NAMALWA (cell line): ENCODE data around the gene CBLC.

Experiments used
- DNase-seq: peaks from one replicate; pipeline ENCODE4 v3.0.0-alpha.2; 2015; ENCODE audit warnings: low spot score

CBLC gene, protein sequence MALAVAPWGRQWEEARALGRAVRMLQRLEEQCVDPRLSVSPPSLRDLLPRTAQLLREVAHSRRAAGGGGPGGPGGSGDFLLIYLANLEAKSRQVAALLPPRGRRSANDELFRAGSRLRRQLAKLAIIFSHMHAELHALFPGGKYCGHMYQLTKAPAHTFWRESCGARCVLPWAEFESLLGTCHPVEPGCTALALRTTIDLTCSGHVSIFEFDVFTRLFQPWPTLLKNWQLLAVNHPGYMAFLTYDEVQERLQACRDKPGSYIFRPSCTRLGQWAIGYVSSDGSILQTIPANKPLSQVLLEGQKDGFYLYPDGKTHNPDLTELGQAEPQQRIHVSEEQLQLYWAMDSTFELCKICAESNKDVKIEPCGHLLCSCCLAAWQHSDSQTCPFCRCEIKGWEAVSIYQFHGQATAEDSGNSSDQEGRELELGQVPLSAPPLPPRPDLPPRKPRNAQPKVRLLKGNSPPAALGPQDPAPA

DNA sequence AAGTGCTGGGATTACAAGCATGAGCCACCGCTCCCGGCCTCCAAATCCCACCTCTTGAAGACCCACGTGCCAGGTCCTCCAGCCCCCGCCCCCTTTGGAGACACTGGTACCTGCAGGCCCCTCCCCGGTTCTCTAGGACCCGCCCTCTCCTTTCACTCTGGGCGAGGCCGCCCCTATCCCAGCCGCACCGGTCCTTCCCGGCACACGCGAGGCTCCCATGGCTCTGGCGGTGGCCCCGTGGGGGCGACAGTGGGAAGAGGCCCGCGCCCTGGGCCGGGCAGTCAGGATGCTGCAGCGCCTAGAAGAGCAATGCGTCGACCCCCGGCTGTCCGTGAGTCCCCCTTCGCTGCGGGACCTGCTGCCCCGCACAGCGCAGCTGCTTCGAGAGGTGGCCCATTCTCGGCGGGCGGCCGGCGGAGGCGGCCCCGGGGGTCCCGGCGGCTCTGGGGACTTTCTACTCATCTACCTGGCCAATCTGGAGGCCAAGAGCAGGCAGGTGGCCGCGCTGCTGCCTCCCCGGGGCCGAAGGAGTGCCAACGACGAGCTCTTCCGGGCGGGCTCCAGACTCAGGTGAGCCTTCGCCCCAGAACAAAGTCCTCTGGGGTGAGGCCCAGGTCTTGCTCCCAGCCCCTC lies at the start of gene CBLC:
Gene CBLC, plus strand, starts transcription at position 176 of the 633 bp plus-strand sequence. Its CDS starts 42 bp downstream, at position 218.
- DNase-seq, result no peak

GRCh38 chr19:44728178-44728577 lies 49.5 kb upstream of the CBLC start:
- no peak for DNase-seq

GRCh38 chr19:44729516-44730033 lies 48.1 kb upstream of the CBLC start:
- no peak for DNase-seq

- DNase-seq, result no peak
Measured at GRCh38 chr19:44731081-44731480, 46.6 kb upstream of the CBLC start.

- no peak for DNase-seq
Measured at GRCh38 chr19:44731622-44732021, 46.1 kb upstream of the CBLC start.

DNA sequence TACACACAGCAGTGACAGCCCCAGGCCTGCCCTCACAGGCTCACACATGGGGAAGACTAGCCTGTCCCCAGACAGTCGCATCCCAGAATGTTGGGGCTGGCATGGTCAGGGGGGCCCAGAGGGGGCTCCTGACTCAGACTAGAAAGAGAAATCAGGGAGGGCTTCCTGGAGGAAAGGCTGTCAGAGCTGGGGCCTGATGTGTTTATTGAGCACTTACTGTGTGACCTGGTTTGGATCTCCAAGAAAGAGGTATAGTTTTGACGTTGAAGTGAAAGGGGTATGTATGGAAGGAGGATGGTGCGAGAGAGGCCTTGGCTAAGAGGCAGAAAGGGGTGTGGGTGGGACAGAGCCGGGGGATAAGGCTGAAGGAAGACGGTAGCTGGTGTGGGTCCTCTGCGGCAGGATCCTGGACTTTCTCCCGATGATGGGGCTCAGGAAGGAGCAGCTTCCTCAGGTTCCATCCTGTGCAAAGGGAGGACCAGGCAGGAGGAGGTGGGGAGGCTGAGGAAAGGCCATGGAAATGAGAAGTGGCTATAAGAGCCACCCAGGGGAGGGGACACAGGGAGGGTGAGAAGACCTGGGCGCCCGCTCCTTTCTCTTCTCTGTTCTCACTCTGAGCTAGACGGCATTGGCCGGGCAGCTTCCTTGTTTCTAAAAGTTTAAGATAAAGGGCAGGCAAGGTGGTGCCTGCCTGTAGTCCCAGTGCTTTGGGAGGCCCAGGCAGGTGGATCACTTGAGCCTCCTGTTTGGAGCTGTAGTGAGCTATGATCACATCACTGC lies 45.3 kb upstream of the CBLC start:
- DNase-seq, result no peak

- no peak for DNase-seq
Measured at GRCh38 chr19:44734357-44734756, 43.3 kb upstream of the CBLC start.

DNA sequence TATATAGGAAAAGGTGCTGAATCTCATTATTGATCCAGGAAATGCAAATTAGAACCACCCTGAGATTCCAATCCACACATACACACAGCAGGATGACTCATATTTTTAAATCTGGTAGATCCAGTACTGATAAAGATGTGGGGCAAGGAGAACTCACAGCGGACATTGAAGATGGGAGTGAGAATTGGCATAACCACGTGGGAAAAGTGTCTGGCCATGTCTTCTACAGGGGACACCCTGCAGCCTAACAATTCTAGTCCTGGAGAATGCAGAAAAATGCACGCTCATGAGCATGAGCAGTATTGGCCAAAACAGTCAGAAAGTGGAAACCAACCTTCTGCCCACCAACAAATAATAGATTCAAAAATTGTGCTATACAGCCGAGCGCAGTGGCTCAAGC lies 42.7 kb upstream of the CBLC start:
- no peak for DNase-seq

DNA sequence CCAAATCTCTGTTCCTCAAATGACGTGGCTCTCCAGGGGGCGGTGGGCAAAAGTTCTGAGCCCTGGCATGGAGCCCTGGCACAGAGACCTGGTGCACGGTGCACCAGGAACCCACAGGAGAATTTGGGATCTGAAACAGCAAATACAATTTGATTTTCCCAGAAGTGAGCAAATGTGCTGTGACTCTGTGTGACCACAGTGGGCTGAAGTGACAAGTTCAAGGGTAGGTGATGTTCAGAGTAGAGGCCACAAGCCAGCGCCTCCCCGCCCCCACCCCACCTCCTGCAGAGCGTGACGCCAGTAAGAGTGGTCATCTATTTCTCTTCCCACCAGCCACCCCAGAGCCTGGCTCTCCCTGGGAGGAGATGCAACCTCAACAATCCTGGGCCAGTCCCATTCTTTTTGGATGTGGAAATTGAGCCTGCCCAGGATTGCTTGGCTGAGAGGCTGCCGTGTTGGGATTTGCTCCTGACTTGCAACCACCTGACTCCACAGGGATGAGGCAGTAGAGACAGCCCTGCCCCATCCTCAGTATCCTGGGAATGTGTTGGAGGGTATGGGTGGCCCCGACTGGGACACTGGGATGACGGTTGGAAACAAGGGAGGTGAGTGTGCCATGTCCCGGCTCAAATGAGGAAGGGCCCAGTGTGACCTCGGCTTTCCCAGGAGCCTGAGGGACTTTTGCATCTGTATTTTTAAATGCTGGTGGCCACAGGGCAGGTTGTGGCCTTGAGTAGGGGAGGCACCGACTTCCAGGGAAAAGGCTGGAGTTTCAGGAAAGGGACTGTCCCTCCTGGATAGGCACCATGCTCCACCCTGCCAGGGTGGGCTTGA lies 40.2 kb upstream of the CBLC start:
- no peak for DNase-seq

DNA sequence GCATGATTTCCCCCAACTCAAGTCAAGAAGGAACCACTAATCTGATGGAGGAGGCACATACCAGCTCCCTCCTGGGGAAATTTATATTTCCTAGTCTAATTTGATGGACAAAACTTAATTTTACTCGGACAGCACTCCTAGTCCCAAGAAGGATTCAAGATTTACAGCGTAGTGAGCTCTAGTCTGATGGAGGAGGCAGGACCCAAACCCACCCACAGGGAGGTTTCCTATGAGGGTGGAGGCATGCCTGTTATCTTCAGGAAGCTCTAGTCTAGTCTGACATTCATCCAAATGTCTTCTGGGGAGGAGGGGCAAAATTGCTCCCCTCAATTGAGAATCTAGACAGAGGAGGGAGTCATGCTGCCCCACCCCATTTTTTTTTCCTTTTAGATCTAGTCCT lies 39.6 kb upstream of the CBLC start:
- DNase-seq, result no peak

DNA sequence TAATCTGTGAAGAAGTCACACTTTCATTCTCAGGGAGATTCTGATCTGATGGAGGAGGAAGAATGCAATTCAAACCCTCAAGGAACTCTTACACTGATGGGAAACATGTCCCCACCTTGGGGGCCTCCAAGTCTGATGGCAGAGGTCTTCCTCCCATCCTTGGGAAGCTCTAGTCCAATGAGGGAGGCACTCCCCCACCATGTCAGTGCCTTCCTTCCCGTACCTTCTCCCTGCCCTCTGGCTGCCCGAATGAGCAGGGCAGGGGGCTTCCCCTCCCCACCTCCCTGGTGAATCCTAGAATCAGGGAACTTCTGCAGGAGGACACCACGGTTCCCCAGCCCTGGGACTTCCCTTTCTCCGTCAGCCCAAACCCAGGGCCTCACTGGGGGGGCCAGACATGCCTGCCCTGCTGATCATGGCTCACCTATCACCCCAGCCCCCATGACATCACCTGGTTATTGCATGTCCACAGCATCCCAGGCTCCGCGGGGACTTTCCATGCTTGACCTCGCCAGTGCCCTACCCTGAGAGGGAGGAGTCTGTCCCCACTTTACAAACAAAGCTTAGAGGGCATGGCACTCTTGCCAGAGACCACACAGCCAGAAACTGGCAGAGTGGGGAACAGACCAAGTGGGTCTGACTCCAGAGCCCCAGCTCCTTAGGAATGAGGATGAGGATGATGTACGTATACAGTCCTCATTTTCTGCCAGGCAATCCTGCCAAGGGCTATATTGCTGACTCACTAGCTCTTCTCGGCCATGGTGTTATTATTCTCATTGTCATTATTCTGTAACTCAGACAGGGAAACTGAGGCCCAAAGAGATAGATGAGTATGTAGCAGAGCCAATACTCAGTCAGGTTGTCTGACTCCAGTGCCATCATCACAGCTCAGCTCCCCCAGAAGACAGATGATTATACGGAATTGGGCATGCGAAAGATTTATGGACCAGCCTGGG lies 38.8 kb upstream of the CBLC start:
- DNase-seq, result no peak

- peak; percentile 61 for DNase-seq
Measured at GRCh38 chr19:44740351-44740824, 37.3 kb upstream of the CBLC start.

DNA sequence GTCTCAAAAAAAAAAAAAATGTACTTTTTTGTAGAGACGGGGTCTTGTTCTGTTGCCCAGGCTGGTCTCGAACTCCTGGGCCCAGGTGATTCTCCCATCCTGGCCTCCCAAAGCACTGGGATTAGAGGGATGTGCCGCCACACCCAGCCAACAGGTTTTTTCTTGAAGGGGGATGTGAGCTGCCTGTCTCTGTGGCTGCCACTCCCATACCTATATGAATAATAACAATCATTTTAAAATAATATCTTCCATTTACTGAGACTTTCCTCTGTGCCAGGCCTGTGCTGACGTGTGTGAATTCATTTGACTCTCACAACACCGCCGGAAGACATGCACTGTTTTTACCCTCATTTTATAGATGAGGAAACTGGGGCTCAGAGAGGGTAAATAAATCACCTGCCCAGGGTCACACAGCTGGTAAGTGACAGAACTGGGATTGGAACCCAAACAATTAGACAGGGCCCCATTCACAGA lies 36.4 kb upstream of the CBLC start:
- no peak for DNase-seq

- DNase-seq, result peak; percentile 34
Measured at GRCh38 chr19:44741841-44742329, 35.8 kb upstream of the CBLC start.

DNA sequence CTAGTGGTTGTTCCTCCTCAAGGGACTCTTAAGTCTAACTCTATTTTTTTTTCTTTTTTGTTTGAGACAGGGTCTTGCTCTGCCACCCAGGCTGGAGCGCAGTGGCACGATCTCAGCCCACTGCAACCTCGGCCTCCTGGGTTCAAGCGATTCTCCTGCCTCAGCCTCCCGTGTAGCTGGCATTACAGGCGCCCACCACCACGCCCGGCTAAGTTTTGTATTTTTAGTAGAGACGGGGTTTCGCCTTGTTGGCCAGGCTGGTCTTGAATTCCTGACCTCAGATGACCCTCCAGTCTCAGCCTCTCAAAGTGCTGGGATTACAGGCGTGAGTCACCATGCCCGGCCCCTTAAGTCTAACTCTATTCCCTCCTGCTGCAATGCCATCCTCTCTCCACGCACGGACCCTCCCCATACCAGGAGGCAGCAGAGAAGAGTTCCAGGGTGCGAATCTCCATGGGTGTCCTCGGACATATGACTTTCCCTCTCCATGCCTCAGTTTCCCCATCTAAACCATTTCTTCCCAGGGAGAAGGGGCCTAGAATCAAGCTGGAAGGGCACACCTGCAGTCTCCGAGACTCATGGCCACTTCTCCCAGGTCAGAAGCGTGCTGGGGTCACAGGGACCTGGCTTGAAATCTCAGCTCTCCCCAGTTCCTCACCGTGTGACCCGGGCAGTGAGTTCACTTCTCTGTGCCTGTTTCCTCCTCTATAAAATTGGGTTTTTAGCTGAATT lies 35.2 kb upstream of the CBLC start:
- DNase-seq, result no peak

- DNase-seq, result no peak
Measured at GRCh38 chr19:44744871-44745332, 32.8 kb upstream of the CBLC start.

DNA sequence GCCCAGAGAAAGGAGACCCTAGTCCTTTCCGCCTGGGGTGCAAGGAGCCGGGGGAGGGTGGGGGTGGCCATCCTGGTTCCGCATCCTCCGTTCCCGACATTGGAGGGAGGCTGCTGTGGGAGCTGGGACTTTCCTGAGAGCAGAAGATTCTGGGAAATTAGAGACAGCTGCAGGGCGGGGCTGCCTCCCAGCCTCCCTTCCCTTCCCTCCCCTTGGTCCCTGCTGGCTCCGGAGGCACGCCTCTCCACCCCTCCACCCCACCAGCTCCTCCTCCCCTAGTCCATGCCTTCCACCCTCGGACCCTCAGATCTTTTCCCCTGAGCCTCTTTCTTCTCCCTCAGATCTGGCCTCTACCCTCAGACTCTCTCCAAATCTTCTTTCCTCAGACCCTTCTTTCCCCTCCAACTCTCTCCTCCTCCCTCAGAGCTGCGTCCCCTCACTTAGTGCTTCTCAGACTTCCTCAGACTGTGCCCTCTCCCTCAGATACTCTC lies 32.3 kb upstream of the CBLC start:
- DNase-seq, result no peak

DNA sequence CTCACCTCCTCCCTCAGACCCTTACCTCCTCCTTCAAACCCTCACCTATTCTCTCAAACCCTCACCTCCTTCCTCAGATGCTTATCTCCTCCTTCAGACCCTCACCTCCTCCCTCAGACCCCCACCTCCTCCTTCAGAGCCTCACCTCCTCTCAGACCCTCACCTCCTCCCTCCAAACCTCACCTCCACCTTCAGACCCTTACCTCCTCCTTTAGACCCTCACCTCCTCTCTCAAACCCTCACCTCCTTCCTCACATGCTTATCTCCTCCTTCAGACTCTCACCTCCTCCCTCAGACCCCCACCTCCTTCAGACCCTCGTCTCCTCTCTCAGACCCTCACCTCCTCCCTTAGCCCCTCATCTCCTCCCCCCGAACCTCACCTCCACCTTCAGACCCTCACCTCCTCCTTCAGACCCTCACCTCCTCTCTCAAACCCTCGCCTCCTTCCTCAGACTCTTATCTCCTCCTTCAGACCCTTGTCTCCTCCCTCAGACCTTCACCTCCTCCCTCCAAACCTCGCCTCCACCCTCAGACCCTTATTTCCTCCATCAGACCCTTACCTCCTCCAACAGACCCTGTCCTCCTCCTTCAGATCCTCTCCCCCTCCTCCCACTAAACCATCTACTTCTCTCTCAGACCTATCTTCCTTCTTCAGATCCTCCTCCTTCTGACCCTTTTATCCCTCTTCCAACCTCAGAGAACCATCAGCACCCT lies 31.6 kb upstream of the CBLC start:
- no peak for DNase-seq
